Neural crest cell (in vitro differentiated cells): ENCODE results near the gene NDUFS3. TPM values are rescaled to one million over a fixed set of nuclear protein-coding genes. Genes with fewer than 3 reads are reported as not detected.
"Not testable (repeated sequence)": the region's sequence is repeated elsewhere in the genome, so short reads cannot be mapped to it uniquely, and the experiment has no call there.

Experiments used
- DNase-seq: peaks from one replicate; pipeline ENCODE4 v3.0.0; 2021; ENCODE audit warnings: low read depth, mixed read lengths, low spot score
- H3K27ac Mint-ChIP-seq: one replicate; pipeline ENCODE4 v1.8.0; 2021; ENCODE audit warnings: mild to moderate bottlenecking, mixed read lengths; ENCODE audit not compliant: unreplicated experiment
- H3K27me3 Mint-ChIP-seq: 2 replicates; pipeline ENCODE4 v1.8.0; 2021; ENCODE audit warnings: low read depth, mild to moderate bottlenecking, mixed read lengths
- H3K36me3 Mint-ChIP-seq: 2 replicates; pipeline ENCODE4 v1.8.0; 2021; ENCODE audit warnings: low read depth, mild to moderate bottlenecking, mixed read lengths
- H3K4me1 Mint-ChIP-seq: 2 replicates; pipeline ENCODE4 v1.8.0; 2021; ENCODE audit warnings: mixed read lengths
- H3K4me3 Mint-ChIP-seq: one replicate; pipeline ENCODE4 v1.8.0; 2021; ENCODE audit warnings: mild to moderate bottlenecking, mixed read lengths
- H3K9me3 Mint-ChIP-seq: 2 replicates; pipeline ENCODE4 v1.8.0; 2021; ENCODE audit warnings: mixed read lengths
- long read RNA-seq: library from polyadenylated mRNA; unstranded; transcript quantifications from one replicate; pipeline ENCODE4 v2.0.0, GENCODE V29; 2020
- total RNA-seq: library from RNA; stranded (reverse); gene quantifications from 2 replicates; pipeline ENCODE4 v1.2.1, GENCODE V29; 2021
- TF ChIP-seq, protein P1 (sequence below): fragments of 200-600 bp; sonication (generic); conservative IDR thresholded peaks from 2 replicates; pipeline ENCODE4 v1.5.0; 2021; ENCODE audit warnings: antibody characterized with exemption, mild to moderate bottlenecking

The NDUFS3 gene
- total RNA-seq, result 172 and 178 TPM in 2 replicates
- long read RNA-seq, transcript NDUFS3-201 (7 exons, 958 nt), result major isoform, 127 of 146 reads
- long read RNA-seq, partial matches to known transcripts, result 3 of 146 reads
- long read RNA-seq, other reads (novel, unspliced or antisense), result 16 of 146 reads

- Mint-ChIP-seq H3K4me1 (peaks cover 31% of the 10 kb centered on the region), H3K4me3 (peak within 1 kb of the TSS; percentile 97), H3K27ac (peak within 1 kb of the TSS; percentile 99), H3K9me3 (no peaks in the 10 kb centered on the region), H3K27me3 (no peaks in the 10 kb centered on the region), H3K36me3 (peaks cover 10% of the 10 kb centered on the region)
- TF ChIP-seq, protein P1, sequence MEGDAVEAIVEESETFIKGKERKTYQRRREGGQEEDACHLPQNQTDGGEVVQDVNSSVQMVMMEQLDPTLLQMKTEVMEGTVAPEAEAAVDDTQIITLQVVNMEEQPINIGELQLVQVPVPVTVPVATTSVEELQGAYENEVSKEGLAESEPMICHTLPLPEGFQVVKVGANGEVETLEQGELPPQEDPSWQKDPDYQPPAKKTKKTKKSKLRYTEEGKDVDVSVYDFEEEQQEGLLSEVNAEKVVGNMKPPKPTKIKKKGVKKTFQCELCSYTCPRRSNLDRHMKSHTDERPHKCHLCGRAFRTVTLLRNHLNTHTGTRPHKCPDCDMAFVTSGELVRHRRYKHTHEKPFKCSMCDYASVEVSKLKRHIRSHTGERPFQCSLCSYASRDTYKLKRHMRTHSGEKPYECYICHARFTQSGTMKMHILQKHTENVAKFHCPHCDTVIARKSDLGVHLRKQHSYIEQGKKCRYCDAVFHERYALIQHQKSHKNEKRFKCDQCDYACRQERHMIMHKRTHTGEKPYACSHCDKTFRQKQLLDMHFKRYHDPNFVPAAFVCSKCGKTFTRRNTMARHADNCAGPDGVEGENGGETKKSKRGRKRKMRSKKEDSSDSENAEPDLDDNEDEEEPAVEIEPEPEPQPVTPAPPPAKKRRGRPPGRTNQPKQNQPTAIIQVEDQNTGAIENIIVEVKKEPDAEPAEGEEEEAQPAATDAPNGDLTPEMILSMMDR, result no peak
- peak; percentile 90 for DNase-seq
Measured at GRCh38 chr11:47578524-47579494, at the start of gene NDUFS3, which contains the start of gene KBTBD4. NDUFS3 (plus strand) TSS chr11:47579074; CDS start chr11:47579092, 18 bp downstream. KBTBD4 (minus strand) TSS chr11:47578970; CDS start chr11:47578951, 19 bp downstream.

GRCh38 chr11:47529951-47530350 is 48.9 kb upstream of the NDUFS3 start:
- Mint-ChIP-seq H3K27me3 (no peaks in the 10 kb centered on the region), H3K4me3 (no peak overlapping the region), H3K9me3 (no peaks in the 10 kb centered on the region), H3K4me1 (peaks cover 33% of the 10 kb centered on the region), H3K36me3 (no peaks in the 10 kb centered on the region), H3K27ac (no peak overlapping the region)
- DNase-seq, result no peak
- TF ChIP-seq, protein P1, result no peak

DNA sequence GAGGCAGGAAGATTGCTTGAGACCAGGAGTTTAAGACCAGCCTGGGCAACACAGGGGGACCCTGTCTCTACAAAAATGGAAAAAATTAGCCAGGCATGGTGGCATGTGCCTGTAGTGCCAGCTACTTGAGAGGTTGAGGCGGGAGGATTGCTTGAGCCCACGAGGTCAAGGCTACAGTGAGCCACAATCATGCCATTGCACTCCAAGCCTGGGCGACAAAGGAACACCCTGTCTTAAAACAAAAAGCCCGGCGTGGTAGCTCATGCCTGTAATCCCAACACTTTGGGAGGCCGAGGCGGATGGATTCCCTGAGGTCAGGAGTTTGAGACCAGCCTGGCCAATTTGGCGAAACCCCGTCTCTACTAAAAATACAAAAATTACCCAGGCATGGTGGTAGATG is 48.2 kb upstream of the NDUFS3 start:
- not testable (repeated sequence) for H3K36me3 Mint-ChIP-seq, DNase-seq, H3K4me3 Mint-ChIP-seq, H3K27me3 Mint-ChIP-seq, H3K9me3 Mint-ChIP-seq, H3K27ac Mint-ChIP-seq
- H3K4me1 Mint-ChIP-seq, result peaks cover 29% of the 10 kb centered on the region

DNA sequence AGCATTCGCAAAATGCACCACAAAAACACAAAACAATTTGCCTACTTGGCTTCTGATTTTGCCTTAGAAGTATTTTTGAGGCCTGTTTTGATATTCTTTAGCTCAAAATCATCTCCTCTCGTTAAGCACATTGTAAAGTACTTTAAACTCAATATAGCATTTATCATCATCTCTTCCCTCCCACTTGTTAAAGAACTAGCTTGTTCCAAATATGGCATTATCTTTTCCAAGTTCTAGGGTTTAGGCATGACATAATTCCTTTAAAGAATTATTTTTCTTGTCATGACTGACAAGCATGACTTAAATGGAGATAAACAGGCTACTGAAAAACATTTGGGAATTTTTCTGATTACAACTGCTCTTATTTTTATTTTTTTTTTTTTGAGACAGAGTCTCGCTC is 47.2 kb upstream of the NDUFS3 start:
- Mint-ChIP-seq H3K4me1 (peaks cover 28% of the 10 kb centered on the region), H3K9me3 (no peaks in the 10 kb centered on the region), H3K36me3 (no peaks in the 10 kb centered on the region), H3K27me3 (no peaks in the 10 kb centered on the region), H3K27ac (no peak overlapping the region), H3K4me3 (no peak overlapping the region)
- DNase-seq, result no peak
- TF ChIP-seq, protein P1, result no peak

GRCh38 chr11:47532597-47533213 is 46.2 kb upstream of the NDUFS3 start:
- Mint-ChIP-seq H3K4me3 (peak overlapping the region; percentile 12), H3K27me3 (no peaks in the 10 kb centered on the region), H3K4me1 (peaks cover 28% of the 10 kb centered on the region), H3K36me3 (no peaks in the 10 kb centered on the region), H3K9me3 (no peaks in the 10 kb centered on the region), H3K27ac (no peak overlapping the region)
- no peak for DNase-seq
- TF ChIP-seq, protein P1, result no peak
